Loucy (cell line): ENCODE measurements around the gene EIF6.

Source experiments
- H2AFZ ChIP-seq: fragments of 200-600 bp; sonication (generic); 2 replicates; pipeline ENCODE4 v1.6.0; 2016; ENCODE audit warnings: antibody characterized with exemption, mild to moderate bottlenecking, low read length, moderate library complexity
- H3F3A ChIP-seq: fragments of 200-600 bp; 2 replicates; pipeline ENCODE4 v1.6.0; 2016; ENCODE audit warnings: antibody characterized with exemption, low read depth, mild to moderate bottlenecking
- H3K27me3 ChIP-seq: fragments of 200-600 bp; sonication (generic); 2 replicates; pipeline ENCODE4 v1.6.1; 2014; ENCODE audit warnings: low read length, mild to moderate bottlenecking; ENCODE audit not compliant: insufficient read depth, poor library complexity, severe bottlenecking
- H3K36me3 ChIP-seq: fragments of 200-600 bp; sonication (generic); 2 replicates; pipeline ENCODE4 v1.6.1; 2016; ENCODE audit warnings: low read length; ENCODE audit not compliant: insufficient read depth
- H3K4me1 ChIP-seq: fragments of 200-600 bp; sonication (generic); 2 replicates; pipeline ENCODE4 v1.5.1; 2014; ENCODE audit warnings: low read length, mild to moderate bottlenecking; ENCODE audit not compliant: insufficient read depth, poor library complexity, severe bottlenecking
- H3K4me2 ChIP-seq: fragments of 200-600 bp; sonication (generic); 2 replicates; pipeline ENCODE4 v1.6.0; 2014; ENCODE audit warnings: antibody characterized with exemption, low read length, low read depth, mild to moderate bottlenecking; ENCODE audit not compliant: poor library complexity, severe bottlenecking
- H3K4me3 ChIP-seq: fragments of 200-600 bp; sonication (generic); 2 replicates; pipeline ENCODE4 v1.5.1; 2014; ENCODE audit warnings: low read length, mild to moderate bottlenecking, mixed read lengths; ENCODE audit not compliant: poor library complexity, severe bottlenecking
- H3K79me2 ChIP-seq: fragments of 200-600 bp; sonication (generic); 2 replicates; pipeline ENCODE4 v1.6.1; 2014; ENCODE audit warnings: low read length; ENCODE audit not compliant: insufficient read depth
- H3K9ac ChIP-seq: fragments of 200-600 bp; sonication (generic); 2 replicates; pipeline ENCODE4 v1.6.0; 2014; ENCODE audit warnings: mild to moderate bottlenecking, low read depth, low read length, moderate library complexity; ENCODE audit not compliant: poor library complexity, severe bottlenecking
- H3K9me2 ChIP-seq: fragments of 200-600 bp; sonication (generic); replicated peaks from 2 replicates; pipeline ENCODE4 v1.6.1; 2016; ENCODE audit warnings: low read depth, low read length, mixed read lengths
- H3K9me3 ChIP-seq: fragments of 200-600 bp; sonication (generic); 2 replicates; pipeline ENCODE4 v1.6.1; 2014; ENCODE audit warnings: mild to moderate bottlenecking, antibody characterized with exemption, low read length, low read depth; ENCODE audit not compliant: insufficient read depth
- H4K20me1 ChIP-seq: fragments of 200-600 bp; sonication (generic); 2 replicates; pipeline ENCODE4 v1.6.0; 2014; ENCODE audit warnings: antibody characterized with exemption, low read length, mild to moderate bottlenecking; ENCODE audit not compliant: insufficient read depth, poor library complexity, severe bottlenecking
- EZH2phosphoT487 ChIP-seq: fragments of 200-600 bp; IDR thresholded peaks from 2 replicates; pipeline ENCODE4 v1.6.1; 2018; ENCODE audit warnings: antibody characterized with exemption, mild to moderate bottlenecking, moderate library complexity, borderline replicate concordance
- TF ChIP-seq, protein P1 (sequence below): fragments of 200-600 bp; sonication (generic); conservative IDR thresholded peaks from 2 replicates; pipeline ENCODE4 v1.5.1; 2014; ENCODE audit warnings: mild to moderate bottlenecking, antibody characterized with exemption, low read length

EIF6 gene

GRCh38 chr20:35311822-35312221 lies 27.2 kb upstream of the EIF6 start:
- no peak for TF ChIP-seq EZH2phosphoT487
- TF ChIP-seq, protein P1, sequence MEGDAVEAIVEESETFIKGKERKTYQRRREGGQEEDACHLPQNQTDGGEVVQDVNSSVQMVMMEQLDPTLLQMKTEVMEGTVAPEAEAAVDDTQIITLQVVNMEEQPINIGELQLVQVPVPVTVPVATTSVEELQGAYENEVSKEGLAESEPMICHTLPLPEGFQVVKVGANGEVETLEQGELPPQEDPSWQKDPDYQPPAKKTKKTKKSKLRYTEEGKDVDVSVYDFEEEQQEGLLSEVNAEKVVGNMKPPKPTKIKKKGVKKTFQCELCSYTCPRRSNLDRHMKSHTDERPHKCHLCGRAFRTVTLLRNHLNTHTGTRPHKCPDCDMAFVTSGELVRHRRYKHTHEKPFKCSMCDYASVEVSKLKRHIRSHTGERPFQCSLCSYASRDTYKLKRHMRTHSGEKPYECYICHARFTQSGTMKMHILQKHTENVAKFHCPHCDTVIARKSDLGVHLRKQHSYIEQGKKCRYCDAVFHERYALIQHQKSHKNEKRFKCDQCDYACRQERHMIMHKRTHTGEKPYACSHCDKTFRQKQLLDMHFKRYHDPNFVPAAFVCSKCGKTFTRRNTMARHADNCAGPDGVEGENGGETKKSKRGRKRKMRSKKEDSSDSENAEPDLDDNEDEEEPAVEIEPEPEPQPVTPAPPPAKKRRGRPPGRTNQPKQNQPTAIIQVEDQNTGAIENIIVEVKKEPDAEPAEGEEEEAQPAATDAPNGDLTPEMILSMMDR: no peak
- no peaks in the 10 kb centered on the region for H3K36me3 ChIP-seq

DNA sequence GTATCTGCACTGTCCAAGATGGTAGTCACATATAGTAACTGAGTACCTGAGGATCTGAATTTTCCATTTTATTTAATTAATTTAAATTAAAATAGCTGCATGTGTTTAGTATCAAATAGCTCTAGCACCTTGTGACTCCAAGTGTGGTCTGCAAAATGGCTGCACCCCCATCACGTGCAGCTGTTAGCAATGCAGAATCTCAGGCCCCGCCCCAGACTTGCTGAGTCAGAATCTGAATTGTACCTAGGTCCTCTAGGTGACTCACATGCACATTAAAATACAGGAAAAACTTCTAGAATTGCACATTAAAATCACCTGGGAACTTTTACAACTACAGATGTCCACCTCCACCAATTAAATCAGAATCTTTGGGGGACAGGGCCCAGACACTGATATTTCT lies 26.8 kb upstream of the EIF6 start:
- H3K9ac ChIP-seq: no peak overlapping the region
- H3K27me3 ChIP-seq: no peaks in the 10 kb centered on the region
- no peak overlapping the region for H3K4me3 ChIP-seq
- H3K36me3 ChIP-seq: peaks cover under 1% of the 10 kb centered on the region; the same call in 1 of the 2 replicates
- H3K9me3 ChIP-seq: no peaks in the 10 kb centered on the region
- no peak overlapping the region for H2AFZ ChIP-seq
- H3K4me1 ChIP-seq: peaks cover 22% of the 10 kb centered on the region
- no peaks in the 10 kb centered on the region for H3K79me2 ChIP-seq
- no peak overlapping the region for H3K4me2 ChIP-seq
- no peak for TF ChIP-seq EZH2phosphoT487
- TF ChIP-seq, protein P1: no peak
- no peaks in the 10 kb centered on the region for H3F3A ChIP-seq
- H4K20me1 ChIP-seq: no peaks in the 10 kb centered on the region
- no peaks in the 10 kb centered on the region for H3K9me2 ChIP-seq

More at GRCh38 chr20:35311822-35312221, 27.2 kb upstream of the EIF6 start:
- Histone ChIP-seq H3K4me3 (no peak overlapping the region), H3K9me3 (no peaks in the 10 kb centered on the region), H3K79me2 (no peaks in the 10 kb centered on the region), H3K4me2 (no peak overlapping the region), H3K4me1 (peaks cover 22% of the 10 kb centered on the region), H2AFZ (no peak overlapping the region), H3K9me2 (no peaks in the 10 kb centered on the region), H3K9ac (no peak overlapping the region), H3F3A (no peaks in the 10 kb centered on the region), H4K20me1 (no peaks in the 10 kb centered on the region), H3K27me3 (no peaks in the 10 kb centered on the region)

GRCh38 chr20:35307666-35308653 lies 23.4 kb upstream of the EIF6 start:
- no peaks in the 10 kb centered on the region for H3K9me3 ChIP-seq
- no peak for TF ChIP-seq EZH2phosphoT487
- TF ChIP-seq, protein P1: no peak
- H3K9ac ChIP-seq: no peak overlapping the region
- H3K4me2 ChIP-seq: no peak overlapping the region
- peaks cover 15% of the 10 kb centered on the region for H3K4me1 ChIP-seq
- H3F3A ChIP-seq: no peaks in the 10 kb centered on the region
- H3K27me3 ChIP-seq: no peaks in the 10 kb centered on the region
- no peak overlapping the region for H3K4me3 ChIP-seq
- no peak overlapping the region for H2AFZ ChIP-seq
- H3K9me2 ChIP-seq: no peaks in the 10 kb centered on the region
- H3K36me3 ChIP-seq: peaks cover 7% of the 10 kb centered on the region; the same call in 1 of the 2 replicates
- H3K79me2 ChIP-seq: no peaks in the 10 kb centered on the region
- H4K20me1 ChIP-seq: no peaks in the 10 kb centered on the region
